Vagina (tissue), 2 donors: ENCODE results near the gene HIVEP1. TPM values are rescaled to one million over a fixed set of nuclear protein-coding genes. Genes with fewer than 3 reads are reported as not detected.

Experiments
- DNase-seq, 2 donors: peaks; one replicate each; pipeline ENCODE4 v3.0.0-alpha.2; 2017; ENCODE audit errors: extremely low spot score in 2 of 2
- H3K27ac ChIP-seq: fragments of 200-600 bp; sonication (generic); one replicate; pipeline ENCODE4 v1.5.1; 2019
- H3K27me3 ChIP-seq: fragments of 200-600 bp; sonication (generic); one replicate; pipeline ENCODE4 v1.5.1; 2019
- H3K36me3 ChIP-seq, 2 donors: fragments of 200-600 bp; sonication (generic); one replicate each; pipeline ENCODE4 v1.5.1; 2017 to 2019
- H3K4me1 ChIP-seq: fragments of 200-600 bp; sonication (generic); one replicate; pipeline ENCODE4 v1.5.1; 2019
- H3K4me3 ChIP-seq, 2 donors: fragments of 200-600 bp; sonication (generic); 1 replicate in 1 of 2; 2 replicates in 1 of 2; pipeline ENCODE4 v1.5.1; 2016 to 2019
- H3K9me3 ChIP-seq: fragments of 200-600 bp; sonication (generic); one replicate; pipeline ENCODE4 v1.5.1; 2019
- CTCF ChIP-seq, 3 experiments: fragments of 450-650 bp in 2 of 3; fragments of 200-600 bp in 1 of 3; sonication (generic) in 1 of 3; IDR thresholded peaks; one replicate each; pipeline ENCODE4 v1.5.1; 2017 to 2019; ENCODE audit warnings: antibody characterized with exemption in 3 of 3, mild to moderate bottlenecking in 2 of 3, moderate library complexity in 2 of 3
- POLR2A ChIP-seq, 2 donors: fragments of 450-650 bp; IDR thresholded peaks; one replicate each; pipeline ENCODE4 v1.6.1; 2017; ENCODE audit warnings: antibody characterized with exemption in 2 of 2, mild to moderate bottlenecking in 2 of 2, moderate library complexity in 2 of 2
- POLR2AphosphoS5 ChIP-seq, 2 donors: sonication (generic); formaldehyde crosslinking; IDR thresholded peaks; one replicate each; pipeline ENCODE4 v1.9.0; 2017; ENCODE audit warnings: antibody characterized with exemption in 2 of 2, mild to moderate bottlenecking in 2 of 2, low read depth in 1 of 2; ENCODE audit not compliant: insufficient read depth in 1 of 2
- intact Hi-C: fragments of 100-400 bp; cut with DNase I; formaldehyde crosslinking; loops from one replicate; pipeline ENCODE4 v1.15.1; 2023
- total RNA-seq: library from RNA; depleted of rRNA; stranded (reverse); fragments of >200 nt; gene quantifications from one replicate; pipeline ENCODE4 v1.2.3, GENCODE V29; 2016

The HIVEP1 gene
- total RNA-seq, result 36.1 TPM

- Histone ChIP-seq H3K27ac (peak within 1 kb of the TSS; percentile 96), H3K36me3 (peaks cover 0 to 6% of the 10 kb centered on the region in 2 donors), H3K27me3 (no peaks in the 10 kb centered on the region), H3K9me3 (no peaks in the 10 kb centered on the region), H3K4me3 (peak within 1 kb of the TSS; percentile 80 to 89), H3K4me1 (peaks cover 48% of the 10 kb centered on the region)
- no peak for TF ChIP-seq CTCF (IDR thresholded peaks at IDR 0.05)
- no peak for TF ChIP-seq POLR2AphosphoS5 (IDR thresholded peaks at IDR 0.05; ENCODE audit: insufficient read depth in 1 of 2, low read depth in 1 of 2)
- TF ChIP-seq POLR2A (IDR thresholded peaks at IDR 0.05), result peak in 1 of 2 donors; percentile 9
- DNase-seq, result no peak
- intact Hi-C loops, result no loop called here
These were observed at the start of gene HIVEP1 for GRCh38 chr6:12012038-12012557. TSS of gene HIVEP1 (plus strand) at chr6:12012312. CDS start at chr6:12015629, 3,317 bp downstream.

- H3K4me3 ChIP-seq, result no peak overlapping the region
- H3K9me3 ChIP-seq, result no peaks in the 10 kb centered on the region
- intact Hi-C loops, result no loop called here
- DNase-seq, result no peak
- H3K36me3 ChIP-seq, result no peaks in the 10 kb centered on the region
- H3K27ac ChIP-seq, result no peak overlapping the region
- no peak for TF ChIP-seq POLR2AphosphoS5 (IDR thresholded peaks at IDR 0.05; ENCODE audit: insufficient read depth in 1 of 2, low read depth in 1 of 2)
- no peak for TF ChIP-seq POLR2A (IDR thresholded peaks at IDR 0.05)
- TF ChIP-seq CTCF (IDR thresholded peaks at IDR 0.05), result no peak
- H3K4me1 ChIP-seq, result peaks cover 4% of the 10 kb centered on the region
- no peaks in the 10 kb centered on the region for H3K27me3 ChIP-seq
These were observed 48.2 kb upstream of the HIVEP1 start for GRCh38 chr6:11963756-11964500.

GRCh38 chr6:11964729-11965335 is 47.3 kb upstream of the HIVEP1 start:
- no peak for DNase-seq
- Histone ChIP-seq H3K27ac (no peak overlapping the region), H3K27me3 (no peaks in the 10 kb centered on the region), H3K4me1 (peaks cover 11% of the 10 kb centered on the region), H3K9me3 (no peaks in the 10 kb centered on the region), H3K36me3 (no peaks in the 10 kb centered on the region), H3K4me3 (no peak overlapping the region)
- intact Hi-C loops, result no loop called here
- TF ChIP-seq POLR2AphosphoS5 (IDR thresholded peaks at IDR 0.05; ENCODE audit: insufficient read depth in 1 of 2, low read depth in 1 of 2) (no peak), CTCF (IDR thresholded peaks at IDR 0.05) (no peak), POLR2A (IDR thresholded peaks at IDR 0.05) (no peak)

GRCh38 chr6:11965499-11965898 is 46.6 kb upstream of the HIVEP1 start:
- Histone ChIP-seq H3K4me1 (peaks cover 11% of the 10 kb centered on the region), H3K27ac (no peak overlapping the region), H3K27me3 (no peaks in the 10 kb centered on the region), H3K36me3 (no peaks in the 10 kb centered on the region), H3K4me3 (no peak overlapping the region), H3K9me3 (no peaks in the 10 kb centered on the region)
- TF ChIP-seq POLR2A (IDR thresholded peaks at IDR 0.05) (no peak), CTCF (IDR thresholded peaks at IDR 0.05) (no peak), POLR2AphosphoS5 (IDR thresholded peaks at IDR 0.05; ENCODE audit: insufficient read depth in 1 of 2, low read depth in 1 of 2) (no peak)
- no peak for DNase-seq
- intact Hi-C loops, result no loop called here
